ENCODE results near the gene IL1A.

The IL1A gene

GRCh38 chr2:112730791-112731190, 53.5 kb downstream of the IL1A start:
- no peak overlapping the region for H3K27ac ChIP-seq
- no peak for DNase-seq (ENCODE audit: low read depth, low spot score)

GRCh38 chr2:112730216-112730615, 54.1 kb downstream of the IL1A start:
- H3K27ac ChIP-seq = no peak overlapping the region
- DNase-seq (ENCODE audit: low read depth, low spot score) = no peak

- H3K27ac ChIP-seq = no peak overlapping the region
- DNase-seq (ENCODE audit: low read depth, low spot score) = no peak
Measured at GRCh38 chr2:112728378-112729175, 55.7 kb downstream of the IL1A start.

GRCh38 chr2:112728029-112728362, 56.3 kb downstream of the IL1A start:
- DNase-seq (ENCODE audit: low read depth, low spot score) = no peak
- no peak overlapping the region for H3K27ac ChIP-seq

- no peak overlapping the region for H3K27ac ChIP-seq
- no peak for DNase-seq (ENCODE audit: low read depth, low spot score)
Measured at GRCh38 chr2:112727276-112728028, 56.8 kb downstream of the IL1A start.

GRCh38 chr2:112726487-112727190, 57.7 kb downstream of the IL1A start:
- DNase-seq (ENCODE audit: low read depth, low spot score) = peak; percentile 64
- H3K27ac ChIP-seq = peak overlapping the region; percentile 80

- peak overlapping the region; percentile 80 for H3K27ac ChIP-seq
- peak; percentile 59 for DNase-seq (ENCODE audit: low read depth, low spot score)
Measured at GRCh38 chr2:112725545-112726457, 58.5 kb downstream of the IL1A start.

- H3K27ac ChIP-seq = peak overlapping the region; percentile 80
- DNase-seq (ENCODE audit: low read depth, low spot score) = no peak
Measured at GRCh38 chr2:112724591-112725525, 59.4 kb downstream of the IL1A start.

GRCh38 chr2:112723995-112724394, 60.3 kb downstream of the IL1A start:
- no peak overlapping the region for H3K27ac ChIP-seq
- DNase-seq (ENCODE audit: low read depth, low spot score) = no peak

All from epithelial cell of prostate (primary cell).